H1 (cell line): ENCODE data around the gene DSTYK. TPM values are rescaled to one million over a fixed set of nuclear protein-coding genes. Genes with fewer than 3 reads are reported as not detected.

Source experiments
- CTCF ChIA-PET: fragments of 300-600 bp; sonication (Branson Sonifier 250); formaldehyde crosslinking; loops from one replicate; lab custom pipeline; 2021; ENCODE audit not compliant: partially characterized antibody; lab: Charles Lee
- POLR2A ChIA-PET: fragments of 300-600 bp; sonication (Branson Sonifier 250); formaldehyde crosslinking; loops from one replicate; lab custom pipeline; 2021; ENCODE audit warnings: inconsistent platforms; ENCODE audit not compliant: partially characterized antibody; lab: Charles Lee
- DNase-seq, 2 experiments: peaks; one replicate each; pipeline versions ENCODE4 v3.0.0 to v3.0.0-alpha.2; 2010 to 2022; ENCODE audit warnings: low spot score in 2 of 2, low read depth in 1 of 2, mixed read lengths in 1 of 2
- FAIRE-seq: peaks from 2 replicates; lab custom pipeline; 2011; peaks lifted over from hg19 to GRCh38; lab: Jason Lieb, UNC
- H2AFZ ChIP-seq: 2 replicates; pipeline ENCODE4 v1.8.1; 2012; ENCODE audit warnings: low read length, inconsistent platforms
- H2AK5ac ChIP-seq: 2 replicates; pipeline ENCODE4 v1.6.1; 2013; ENCODE audit warnings: low read depth, low read length
- H2BK120ac ChIP-seq: replicated peaks from 2 replicates; pipeline ENCODE3; 2013; ENCODE audit warnings: low read depth, low read length, inconsistent platforms
- H2BK12ac ChIP-seq: 2 replicates; pipeline ENCODE4 v1.6.1; 2013; ENCODE audit warnings: low read depth, low read length
- H2BK15ac ChIP-seq: 2 replicates; pipeline ENCODE4 v1.6.1; 2013; ENCODE audit warnings: low read length
- H2BK20ac ChIP-seq: 2 replicates; pipeline ENCODE4 v1.6.1; 2013; ENCODE audit warnings: low read length
- H2BK5ac ChIP-seq: 2 replicates; pipeline ENCODE4 v1.6.1; 2013; ENCODE audit warnings: low read depth, low read length
- H3K14ac ChIP-seq: 2 replicates; pipeline ENCODE4 v1.6.1; 2013; ENCODE audit warnings: inconsistent platforms; ENCODE audit not compliant: insufficient read length
- H3K18ac ChIP-seq: 2 replicates; pipeline ENCODE4 v1.6.1; 2013; ENCODE audit warnings: low read length; ENCODE audit errors: extremely low read depth
- H3K23ac ChIP-seq: 2 replicates; pipeline ENCODE4 v1.6.1; 2013; ENCODE audit warnings: inconsistent platforms; ENCODE audit not compliant: insufficient read length
- H3K23me2 ChIP-seq: 2 replicates; pipeline ENCODE4 v1.6.1; 2013; ENCODE audit warnings: low read depth, low read length
- H3K27ac ChIP-seq: 2 replicates; pipeline ENCODE4 v1.6.1; 2011; ENCODE audit warnings: low read depth, low read length, inconsistent platforms
- H3K27me3 ChIP-seq, 4 experiments: replicated peaks in 1 of 4; 1 replicate in 1 of 4; 2 replicates in 3 of 4; pipeline versions ENCODE4 v1.6.1 to v1.8.1; 2011 to 2013; ENCODE audit warnings: low read length in 3 of 4, mild to moderate bottlenecking in 3 of 4, inconsistent platforms in 2 of 4, mixed read lengths in 2 of 4, moderate library complexity in 1 of 4; ENCODE audit not compliant: control insufficient read depth in 3 of 4, insufficient read depth in 3 of 4; ENCODE audit errors: extremely low read depth in 1 of 4
- H3K36me3 ChIP-seq, 4 experiments: 2 replicates each; pipeline versions ENCODE4 v1.6.1 to v1.8.1; 2011 to 2013; ENCODE audit warnings: mild to moderate bottlenecking in 4 of 4, low read length in 3 of 4, moderate library complexity in 2 of 4, control low read depth in 1 of 4, inconsistent platforms in 1 of 4; ENCODE audit not compliant: insufficient read depth in 4 of 4, control insufficient read depth in 2 of 4
- H3K4ac ChIP-seq: replicated peaks from 2 replicates; pipeline ENCODE3; 2013; ENCODE audit warnings: low read length, low read depth, mixed read lengths, inconsistent platforms; ENCODE audit not compliant: insufficient read length
- H3K4me1 ChIP-seq, 4 experiments: replicated peaks in 1 of 4; 1 replicate in 1 of 4; 2 replicates in 3 of 4; pipeline versions ENCODE4 v1.6.1 to v1.8.1; 2011 to 2013; ENCODE audit warnings: low read length in 3 of 4, inconsistent platforms in 2 of 4, mixed read lengths in 1 of 4; ENCODE audit not compliant: insufficient read depth in 4 of 4, control insufficient read depth in 3 of 4
- H3K4me2 ChIP-seq, 2 experiments: 2 replicates each; pipeline versions ENCODE4 v1.6.1 to v1.8.1; 2011 to 2013; ENCODE audit warnings: low read depth in 2 of 2, low read length in 2 of 2, control low read depth in 1 of 2, inconsistent platforms in 1 of 2, mild to moderate bottlenecking in 1 of 2; ENCODE audit not compliant: insufficient read depth in 1 of 2
- H3K4me3 ChIP-seq, 4 experiments: fragments of 200-600, 300-600 bp in 1 of 4; sonication (generic), shearing (Covaris generic), sonication (Bioruptor Twin) in 1 of 4; 2 replicates each; pipeline versions ENCODE4 v1.5.1 to v1.8.1; 2011 to 2016; ENCODE audit warnings: low read length in 4 of 4, low read depth in 3 of 4, control low read depth in 2 of 4, inconsistent platforms in 2 of 4, mild to moderate bottlenecking in 2 of 4, mixed read lengths in 1 of 4, moderate library complexity in 1 of 4; ENCODE audit not compliant: insufficient read depth in 2 of 4; ENCODE audit errors: extremely low read depth in 1 of 4
- H3K56ac ChIP-seq: replicated peaks from 2 replicates; pipeline ENCODE3; 2013; ENCODE audit warnings: low read depth, mild to moderate bottlenecking, mixed read lengths, low read length, inconsistent platforms; ENCODE audit not compliant: insufficient read length
- H3K79me1 ChIP-seq: 2 replicates; pipeline ENCODE4 v1.6.1; 2013; ENCODE audit warnings: low read depth, low read length, control low read depth
- H3K79me2 ChIP-seq, 2 experiments: 2 replicates each; pipeline versions ENCODE4 v1.6.1 to v1.8.1; 2012 to 2013; ENCODE audit warnings: low read length in 2 of 2, mild to moderate bottlenecking in 2 of 2, inconsistent platforms in 1 of 2; ENCODE audit not compliant: insufficient read depth in 2 of 2, control insufficient read depth in 1 of 2
- H3K9ac ChIP-seq, 4 experiments: replicated peaks in 1 of 4; 1 replicate in 1 of 4; 2 replicates in 3 of 4; pipeline versions ENCODE4 v1.6.1 to v1.8.1; 2011 to 2013; ENCODE audit warnings: low read depth in 3 of 4, low read length in 3 of 4, control low read depth in 2 of 4, mild to moderate bottlenecking in 2 of 4, moderate library complexity in 2 of 4, inconsistent platforms in 1 of 4; ENCODE audit errors: extremely low read depth in 1 of 4
- H3K9me3 ChIP-seq, 2 experiments: 2 replicates each; pipeline versions ENCODE4 v1.6.1 to v1.8.1; 2012 to 2013; ENCODE audit warnings: mild to moderate bottlenecking in 2 of 2, moderate library complexity in 2 of 2, control low read depth in 1 of 2, inconsistent platforms in 1 of 2, low read depth in 1 of 2, low read length in 1 of 2, mixed read lengths in 1 of 2; ENCODE audit not compliant: insufficient read depth in 2 of 2
- H4K20me1 ChIP-seq, 2 experiments: replicated peaks in 1 of 2; 2 replicates each; pipeline versions ENCODE3 to v1.8.1; 2011 to 2013; ENCODE audit warnings: inconsistent platforms in 2 of 2, low read length in 2 of 2, mild to moderate bottlenecking in 1 of 2; ENCODE audit not compliant: insufficient read depth in 2 of 2, control insufficient read depth in 1 of 2
- H4K5ac ChIP-seq: 2 replicates; pipeline ENCODE4 v1.6.1; 2013; ENCODE audit warnings: low read length, low read depth, mixed read lengths, inconsistent platforms; ENCODE audit not compliant: insufficient read length
- H4K8ac ChIP-seq: 2 replicates; pipeline ENCODE4 v1.8.0; 2013; ENCODE audit warnings: mild to moderate bottlenecking, moderate library complexity, low read length, inconsistent platforms; ENCODE audit not compliant: insufficient read depth; ENCODE audit errors: extremely low read depth
- H4K91ac ChIP-seq: replicated peaks from 2 replicates; pipeline ENCODE3; 2013; ENCODE audit warnings: low read length, mixed read lengths, inconsistent platforms; ENCODE audit not compliant: insufficient read length
- GABPA ChIP-seq: IDR thresholded peaks from 2 replicates; pipeline ENCODE4 v1.6.1; 2011; ENCODE audit warnings: mild to moderate bottlenecking, low read length, moderate library complexity, borderline replicate concordance; ENCODE audit not compliant: insufficient read depth
- GTF2F1 ChIP-seq: IDR thresholded peaks from 2 replicates; pipeline ENCODE4 v1.6.1; 2012; ENCODE audit warnings: low read depth, low read length, improper control_type of control experiment, borderline replicate concordance
- JUND ChIP-seq: IDR thresholded peaks from 2 replicates; pipeline ENCODE4 v1.6.1; 2011; ENCODE audit warnings: mild to moderate bottlenecking, improper control_type of control experiment, low read length
- NRF1 ChIP-seq: IDR thresholded peaks from 2 replicates; pipeline ENCODE4 v1.6.1; 2011; ENCODE audit warnings: mild to moderate bottlenecking, low read depth, low read length, improper control_type of control experiment
- RBBP5 ChIP-seq: IDR thresholded peaks from 2 replicates; pipeline ENCODE4 v1.7.1; 2012; ENCODE audit warnings: low read depth, mild to moderate bottlenecking, inconsistent platforms, low read length, moderate library complexity, borderline replicate concordance
- SP1 ChIP-seq: IDR thresholded peaks from 2 replicates; pipeline ENCODE4 v1.6.1; 2011; ENCODE audit warnings: low read depth, low read length
- TAF1 ChIP-seq: IDR thresholded peaks from 2 replicates; pipeline ENCODE4 v1.6.1; 2011; ENCODE audit warnings: mild to moderate bottlenecking, low read depth, low read length
- YY1 ChIP-seq: IDR thresholded peaks from 2 replicates; pipeline ENCODE4 v1.6.1; 2011; ENCODE audit warnings: low read depth, mild to moderate bottlenecking, low read length
- ZNF274 ChIP-seq: IDR thresholded peaks from 2 replicates; pipeline ENCODE4 v1.7.0; 2012; ENCODE audit warnings: low read length, borderline replicate concordance; ENCODE audit errors: extremely low read depth
- WGBS, 2 experiments: shearing (Covaris generic) in 1 of 2; methylation state at CpG; one replicate each; pipeline versions ENCODE4 v1.1.6 to v1.1.7; 2013 to 2015; ENCODE audit warnings: low lambda C conversion rate in 2 of 2, mixed read lengths in 2 of 2, inconsistent platforms in 1 of 2, low coverage in 1 of 2, missing lambda C conversion rate in 1 of 2; ENCODE audit not compliant: insufficient replicate concordance in 2 of 2, insufficient coverage in 1 of 2, insufficient read length in 1 of 2; ENCODE audit errors: extremely low coverage in 1 of 2, missing lambda C conversion rate in 1 of 2; 5-methylcytosine and 5-hydroxymethylcytosine counted together
- polyA plus RNA-seq, 7 experiments: library from polyadenylated mRNA; depleted of rRNA in 3 of 7; stranded (reverse) in 5 of 7; unstranded in 2 of 7; fragments of >200 nt in 5 of 7; fragments of 200-250 nt in 2 of 7; gene quantifications; 1 replicate in 5 of 7; 2 replicates in 1 of 7; 4 replicates in 1 of 7; pipeline versions ENCODE4 v1.2.1 to v1.2.3, GENCODE V29; 2011 to 2013; ENCODE audit warnings: missing spikeins in 2 of 7, mixed read lengths in 2 of 7
- total RNA-seq: library from RNA; stranded (reverse); fragmentation: NEBNext Ultra II Directional; extraction: Animal tissue kit (Norgen Biotek cat#: 25700); gene quantifications from 2 replicates; pipeline ENCODE4 v1.2.1, GENCODE V29; 2021
- TF ChIP-seq, protein P1 (sequence below): IDR thresholded peaks from 2 replicates; pipeline ENCODE4 v1.6.1; 2012; ENCODE audit warnings: inconsistent platforms

Gene DSTYK
- total and polyA plus RNA-seq, 2 of the 8 experiments (the other 6 are each of a cell fraction or from before 2014, with no cell fraction given), result 2.7 to 8.5 TPM

DNA sequence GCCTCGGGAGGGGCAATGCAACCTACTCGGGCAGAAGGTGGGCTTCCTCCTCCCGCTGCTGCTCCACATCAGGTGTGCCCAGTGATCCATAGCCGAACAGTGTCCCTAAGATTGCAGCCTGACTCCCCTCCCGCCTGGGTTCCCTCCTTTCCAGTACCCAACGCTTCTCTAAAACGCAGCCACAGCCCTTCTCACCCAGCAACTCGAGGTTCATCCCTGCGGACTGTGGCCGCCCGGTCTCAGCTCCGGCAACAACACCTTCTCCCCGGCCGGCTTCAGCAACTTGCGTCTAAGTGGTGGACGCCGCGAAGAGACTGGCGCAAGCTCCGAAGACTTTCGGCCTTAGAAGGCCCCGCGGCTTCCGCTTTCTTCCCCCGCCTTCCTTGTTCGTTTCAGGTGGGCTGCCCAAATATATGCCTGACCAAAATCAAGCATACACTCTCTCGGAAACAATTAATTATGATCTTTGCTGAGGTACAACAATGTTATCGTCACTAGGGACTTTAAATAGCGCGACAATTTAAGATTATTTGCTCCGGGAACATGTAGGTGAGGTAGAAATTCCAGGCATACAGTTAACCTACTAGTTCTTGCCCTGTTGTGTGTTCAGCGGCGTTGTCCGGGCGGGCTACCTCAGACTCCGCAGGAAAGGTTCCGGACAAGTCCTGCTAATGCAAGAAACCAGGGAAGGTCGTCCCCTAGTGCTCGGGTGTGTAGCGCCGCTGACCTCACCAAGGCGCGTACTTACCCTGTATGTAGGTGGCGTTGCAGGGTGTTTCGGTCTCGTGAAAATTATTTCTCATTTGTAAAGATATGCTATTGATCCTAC lies 89.6 kb downstream of the DSTYK start, which contains the start of gene RBBP5:
Gene RBBP5, minus strand, starts transcription at position 319 of the 829 bp plus-strand sequence. Its CDS starts 105 bp downstream, at position 214.
- H2BK120ac ChIP-seq, result peak within 1 kb of the TSS; percentile 80
- H2AK5ac ChIP-seq, result no peak within 1 kb of the TSS
- H3K23ac ChIP-seq, result no peak within 1 kb of the TSS
- H3K79me1 ChIP-seq, result peaks cover 5% of the 10 kb centered on the region; the same call in 1 of the 2 replicates
- H3K18ac ChIP-seq, result no peak within 1 kb of the TSS
- H2BK5ac ChIP-seq, result peak within 1 kb of the TSS; percentile 86
- H4K20me1 ChIP-seq, result no peaks in the 10 kb centered on the region
- WGBS, 2 experiments, result 1% methylated on average over 46 of the region's 46 CpGs; no CpG with 5 or more reads in 1 of the 2 experiments
- peaks cover 0 to 9% (median 5%) of the 10 kb centered on the region in 4 experiments; a peak in 3 of 7 replicates for H3K4me1 ChIP-seq
- H4K91ac ChIP-seq, result peak within 1 kb of the TSS; percentile 25
- no peaks in the 10 kb centered on the region for H3K36me3 ChIP-seq
- no peak within 1 kb of the TSS; the same call in 1 of the 2 replicates for H2BK15ac ChIP-seq
- peak within 1 kb of the TSS; percentile 89 to 100 (median 97) for H3K4me3 ChIP-seq
- DNase-seq, result peak; percentile 96
- peak within 1 kb of the TSS; percentile 54 for H4K5ac ChIP-seq
- ChIA-PET CTCF (interaction anchor here (0.6 to 6.0 kb wide), 25 partner anchors 9 to 235 kb away, joined by 3 to 46 read pairs (median 3); partner anchors contain the start of genes KLHDC8A and TMCC2), POLR2A (interaction anchor here (0.9 to 2.7 kb wide), 12 partner anchors 9 to 105 kb away, joined by 3 to 21 read pairs (median 4); partner anchors contain the start of gene TMCC2)
- H3K14ac ChIP-seq, result no peak within 1 kb of the TSS
- no peak within 1 kb of the TSS for H2BK20ac ChIP-seq
- H3K27me3 ChIP-seq, result no peaks in the 10 kb centered on the region
- H3K9ac ChIP-seq, result peak within 1 kb of the TSS; percentile 93 to 98 (median 96)
- H2AFZ ChIP-seq, result peak within 1 kb of the TSS; percentile 95
- peak within 1 kb of the TSS; percentile 94 for H3K56ac ChIP-seq
- peak within 1 kb of the TSS; percentile 46; the same call in 1 of the 2 replicates for H2BK12ac ChIP-seq
- peak; percentile 70 for FAIRE-seq
- H3K79me2 ChIP-seq, result peaks cover 10 to 40% of the 10 kb centered on the region in 2 experiments
- H4K8ac ChIP-seq, result peak within 1 kb of the TSS; percentile 83
- peak within 1 kb of the TSS; percentile 79 to 92 for H3K4me2 ChIP-seq
- H3K23me2 ChIP-seq, result peaks cover 5% of the 10 kb centered on the region; the same call in 1 of the 2 replicates
- peak within 1 kb of the TSS; percentile 47 for H3K4ac ChIP-seq
- H3K27ac ChIP-seq, result peak within 1 kb of the TSS; percentile 98
- H3K9me3 ChIP-seq, result no peaks in the 10 kb centered on the region
- TF ChIP-seq JUND (peak; percentile 89), NRF1 (no peak), GABPA (peak; percentile 91; the same call in 1 of the 2 replicates), TAF1 (peak; percentile 96), SP1 (peak; percentile 76), YY1 (peak; percentile 45; the same call in 1 of the 2 replicates), RBBP5 (peak; percentile 68; the same call in 1 of the 2 replicates), GTF2F1 (no peak), ZNF274 (no peak)
- TF ChIP-seq, protein P1, sequence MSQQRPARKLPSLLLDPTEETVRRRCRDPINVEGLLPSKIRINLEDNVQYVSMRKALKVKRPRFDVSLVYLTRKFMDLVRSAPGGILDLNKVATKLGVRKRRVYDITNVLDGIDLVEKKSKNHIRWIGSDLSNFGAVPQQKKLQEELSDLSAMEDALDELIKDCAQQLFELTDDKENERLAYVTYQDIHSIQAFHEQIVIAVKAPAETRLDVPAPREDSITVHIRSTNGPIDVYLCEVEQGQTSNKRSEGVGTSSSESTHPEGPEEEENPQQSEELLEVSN, result peak; percentile 62; the same call in 1 of the 2 replicates
